Loucy (cell line): Measurements from ENCODE around the gene FAM210B.

Source experiments
- CTCF ChIP-seq: fragments of 200-600 bp; sonication (generic); conservative IDR thresholded peaks from 2 replicates; pipeline ENCODE4 v1.5.1; 2014; ENCODE audit warnings: mild to moderate bottlenecking, antibody characterized with exemption, low read length
- EZH2phosphoT487 ChIP-seq: fragments of 200-600 bp; IDR thresholded peaks from 2 replicates; pipeline ENCODE4 v1.6.1; 2018; ENCODE audit warnings: antibody characterized with exemption, mild to moderate bottlenecking, moderate library complexity, borderline replicate concordance

DNA sequence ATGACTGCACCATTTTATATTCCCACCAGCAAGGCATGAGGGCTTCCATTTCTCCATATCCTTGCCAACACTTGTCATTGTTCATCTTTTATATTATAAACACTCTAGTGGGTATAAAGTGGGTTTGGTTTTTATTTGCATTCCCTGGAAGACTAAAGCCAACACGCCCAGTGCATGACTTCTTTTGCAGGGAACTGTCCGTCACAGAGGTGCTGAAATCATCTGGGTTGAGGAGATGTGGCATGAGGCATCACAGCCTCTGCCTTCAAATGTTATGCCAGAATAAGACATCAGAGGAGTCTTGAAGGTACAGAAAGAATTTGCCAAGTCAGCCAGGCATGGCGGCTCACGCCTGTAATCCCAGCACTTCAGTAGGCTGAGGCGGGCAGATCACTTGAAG is 29.9 kb upstream of the FAM210B start:
- no peak for TF ChIP-seq EZH2phosphoT487
- TF ChIP-seq CTCF: no peak
